Dendritic cell treated with granulocyte-macrophage colony-stimulating factor and Interleukin-4, amounts not matched to agents 40 ng/mL and 50 ng/mL, for 4 days (primary cell): Measurements from ENCODE around the gene LAMC3.

ENCODE experiments used
- H3K27ac Mint-ChIP-seq: one replicate; pipeline ENCODE4 v1.8.0; 2022; ENCODE audit warnings: mild to moderate bottlenecking, mixed read lengths
- H3K27me3 Mint-ChIP-seq: one replicate; pipeline ENCODE4 v1.8.0; 2022; ENCODE audit warnings: mild to moderate bottlenecking, mixed read lengths
- H3K36me3 Mint-ChIP-seq: one replicate; pipeline ENCODE4 v1.8.0; 2022; ENCODE audit warnings: low read depth, mixed read lengths
- H3K4me1 Mint-ChIP-seq: one replicate; pipeline ENCODE4 v1.8.0; 2022; ENCODE audit warnings: low read depth, mixed read lengths
- H3K4me3 Mint-ChIP-seq: one replicate; pipeline ENCODE4 v1.8.0; 2022; ENCODE audit warnings: mild to moderate bottlenecking, moderate library complexity, mixed read lengths
- H3K9me3 Mint-ChIP-seq: one replicate; pipeline ENCODE4 v1.8.0; 2022; ENCODE audit warnings: mixed read lengths
- intact Hi-C: fragments of 100-400 bp; cut with micrococcal nuclease; formaldehyde crosslinking; loops from one replicate; pipeline ENCODE4 v1.15.0; 2022

Gene LAMC3

DNA sequence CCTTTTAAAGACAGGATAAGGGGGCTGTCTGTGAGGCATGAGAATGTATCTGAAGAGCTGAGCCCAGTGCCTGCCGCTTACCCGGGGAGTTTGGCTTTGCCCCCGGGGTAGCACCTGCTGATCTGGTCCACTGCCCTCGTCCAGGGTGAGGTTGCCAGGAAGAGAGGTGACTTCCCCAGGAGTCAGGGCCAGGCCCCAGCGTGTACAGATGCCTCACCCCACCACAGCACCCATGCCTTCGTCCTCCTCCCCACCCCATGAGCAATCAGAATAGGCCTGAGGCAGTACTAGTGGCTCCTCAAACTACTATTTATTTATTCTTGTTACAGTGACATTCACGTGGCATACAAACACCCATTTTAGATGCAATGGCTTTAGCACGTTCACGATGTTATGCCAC is 71.6 kb downstream of the LAMC3 start:
- Mint-ChIP-seq H3K27me3 (no peaks in the 10 kb centered on the region), H3K36me3 (no peaks in the 10 kb centered on the region), H3K4me1 (no peaks in the 10 kb centered on the region), H3K4me3 (no peak overlapping the region), H3K9me3 (no peaks in the 10 kb centered on the region), H3K27ac (no peak overlapping the region)
- intact Hi-C loops, result no loop called here

DNA sequence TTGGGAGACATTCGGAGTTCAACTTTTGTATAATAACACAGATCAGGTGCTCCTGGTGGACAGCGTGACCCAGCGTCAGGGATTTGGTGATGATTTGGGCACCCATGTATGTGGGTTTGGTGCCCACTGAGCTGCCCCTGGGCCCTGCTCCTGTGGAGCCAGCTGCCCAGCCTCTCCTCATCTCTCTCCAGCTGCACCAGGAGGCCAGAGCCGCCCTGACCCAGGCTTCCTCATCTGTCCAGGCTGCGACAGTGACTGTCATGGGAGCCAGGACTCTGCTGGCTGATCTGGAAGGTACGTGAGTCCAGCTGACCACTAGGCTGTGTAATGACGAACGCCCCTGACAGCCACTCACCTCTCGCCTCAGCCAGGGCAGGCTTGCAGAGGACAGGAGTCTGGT is 72.9 kb downstream of the LAMC3 start:
- no peak overlapping the region for H3K27ac Mint-ChIP-seq
- H3K36me3 Mint-ChIP-seq, result no peaks in the 10 kb centered on the region
- H3K4me1 Mint-ChIP-seq, result no peaks in the 10 kb centered on the region
- intact Hi-C loops, result no loop called here
- H3K4me3 Mint-ChIP-seq, result no peak overlapping the region
- no peaks in the 10 kb centered on the region for H3K9me3 Mint-ChIP-seq
- no peaks in the 10 kb centered on the region for H3K27me3 Mint-ChIP-seq

DNA sequence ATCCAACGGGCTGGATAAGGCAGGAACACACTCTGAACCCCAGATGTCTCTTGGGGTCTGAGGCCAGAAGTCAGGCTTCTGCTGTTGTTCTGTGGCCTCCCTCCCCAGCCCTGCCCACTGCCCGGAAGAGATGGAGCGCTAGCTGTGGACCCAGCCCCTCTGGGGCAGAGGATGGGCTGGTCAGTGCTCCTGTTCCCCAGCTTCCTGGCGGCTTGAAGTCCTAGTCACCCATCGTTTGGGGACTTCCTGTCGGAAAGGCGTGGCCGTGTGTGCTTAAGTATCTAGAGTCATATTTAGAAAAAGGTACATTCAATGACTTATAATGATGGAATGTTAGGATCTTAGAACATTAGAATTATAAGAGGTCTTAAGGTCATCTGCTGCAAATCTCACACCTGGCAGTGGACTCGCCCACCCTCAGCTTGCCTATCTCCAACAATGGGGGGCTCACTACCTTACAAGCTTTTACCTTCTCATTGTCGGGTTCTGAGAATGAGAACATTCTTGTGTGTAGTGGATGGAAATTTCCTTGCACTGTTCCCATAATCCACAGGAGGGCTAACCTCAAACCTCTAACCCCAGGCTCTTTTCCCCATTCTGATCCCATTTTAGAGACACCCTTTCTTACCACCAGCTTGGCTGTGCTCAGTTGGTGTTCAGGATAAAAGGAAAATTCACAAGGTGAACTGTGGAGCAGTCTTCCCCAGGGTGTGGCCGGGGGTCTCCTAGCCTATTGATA is 74.0 kb downstream of the LAMC3 start:
- H3K27ac Mint-ChIP-seq, result no peak overlapping the region
- no peak overlapping the region for H3K4me3 Mint-ChIP-seq
- H3K9me3 Mint-ChIP-seq, result no peaks in the 10 kb centered on the region
- no peaks in the 10 kb centered on the region for H3K27me3 Mint-ChIP-seq
- H3K36me3 Mint-ChIP-seq, result no peaks in the 10 kb centered on the region
- intact Hi-C loops, result no loop called here
- no peaks in the 10 kb centered on the region for H3K4me1 Mint-ChIP-seq

DNA sequence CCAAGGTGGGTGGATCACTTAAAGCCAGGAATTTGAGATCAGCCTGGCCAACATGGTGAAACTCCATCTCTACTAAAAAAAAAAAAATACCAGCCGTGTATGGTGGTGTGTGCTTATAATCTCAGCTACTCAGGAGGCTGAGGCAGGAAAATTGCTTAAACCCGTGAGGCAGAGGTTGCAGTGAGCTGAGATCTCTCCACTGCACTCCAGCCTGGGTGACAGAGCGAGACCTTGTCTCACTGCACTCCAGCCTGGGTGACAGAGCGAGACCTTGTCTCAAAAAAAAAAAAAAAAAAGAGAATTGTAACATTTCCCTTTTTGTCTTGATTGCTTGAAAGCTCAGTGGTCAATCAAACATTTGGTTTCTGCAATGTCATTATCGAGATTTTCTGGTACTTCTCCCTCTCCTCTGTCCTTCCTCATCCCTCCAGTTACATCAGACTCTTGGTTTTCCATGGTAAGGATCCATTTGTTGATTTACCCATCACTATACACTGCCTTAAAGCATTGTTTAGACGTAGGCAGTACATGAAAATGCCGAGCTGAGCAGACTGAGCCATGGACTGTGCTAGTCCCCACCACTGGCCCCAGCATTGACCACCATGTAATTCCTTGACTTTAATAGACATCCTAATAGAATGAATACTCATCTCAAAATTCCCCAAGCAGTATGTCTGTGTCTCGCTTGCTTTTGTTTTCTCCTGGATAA is 75.8 kb downstream of the LAMC3 start:
- H3K36me3 Mint-ChIP-seq, result no peaks in the 10 kb centered on the region
- H3K4me1 Mint-ChIP-seq, result no peaks in the 10 kb centered on the region
- H3K9me3 Mint-ChIP-seq, result no peaks in the 10 kb centered on the region
- H3K27me3 Mint-ChIP-seq, result no peaks in the 10 kb centered on the region
- H3K27ac Mint-ChIP-seq, result no peak overlapping the region
- intact Hi-C loops, result no loop called here
- no peak overlapping the region for H3K4me3 Mint-ChIP-seq

DNA sequence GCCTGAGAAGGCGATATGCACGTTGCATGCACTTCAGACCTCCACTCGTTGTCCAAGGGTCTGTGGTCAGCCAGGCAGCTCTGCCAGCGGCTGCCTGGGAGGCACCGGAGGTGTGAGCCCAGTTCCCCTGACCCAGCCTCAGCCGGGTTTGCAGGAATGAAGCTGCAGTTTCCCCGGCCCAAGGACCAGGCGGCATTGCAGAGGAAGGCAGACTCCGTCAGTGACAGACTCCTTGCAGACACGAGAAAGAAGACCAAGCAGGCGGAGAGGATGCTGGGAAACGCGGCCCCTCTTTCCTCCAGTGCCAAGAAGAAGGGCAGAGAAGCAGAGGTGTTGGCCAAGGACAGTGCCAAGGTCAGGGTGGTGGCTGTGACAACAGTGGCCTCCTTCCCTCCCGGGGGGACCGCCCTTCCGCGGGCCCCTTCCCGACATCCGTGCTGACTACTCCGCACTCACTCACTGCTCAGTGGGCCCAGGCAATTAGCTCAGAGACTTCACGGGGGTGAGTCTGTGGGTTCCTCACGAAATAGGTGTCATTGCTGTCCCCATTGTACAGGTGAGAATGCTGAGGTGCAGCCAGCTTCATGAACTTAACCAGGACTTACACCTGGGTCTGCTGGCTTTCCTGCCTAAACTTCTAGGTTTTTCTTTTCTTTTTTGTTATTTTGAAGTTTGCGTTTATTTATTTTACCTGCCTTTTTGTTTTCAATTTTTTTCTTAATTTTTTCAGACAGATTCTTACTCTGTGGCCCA is 76.6 kb downstream of the LAMC3 start:
- Mint-ChIP-seq H3K36me3 (no peaks in the 10 kb centered on the region), H3K9me3 (no peaks in the 10 kb centered on the region), H3K4me1 (no peaks in the 10 kb centered on the region), H3K27me3 (no peaks in the 10 kb centered on the region), H3K27ac (no peak overlapping the region), H3K4me3 (no peak overlapping the region)
- intact Hi-C loops, result no loop called here

DNA sequence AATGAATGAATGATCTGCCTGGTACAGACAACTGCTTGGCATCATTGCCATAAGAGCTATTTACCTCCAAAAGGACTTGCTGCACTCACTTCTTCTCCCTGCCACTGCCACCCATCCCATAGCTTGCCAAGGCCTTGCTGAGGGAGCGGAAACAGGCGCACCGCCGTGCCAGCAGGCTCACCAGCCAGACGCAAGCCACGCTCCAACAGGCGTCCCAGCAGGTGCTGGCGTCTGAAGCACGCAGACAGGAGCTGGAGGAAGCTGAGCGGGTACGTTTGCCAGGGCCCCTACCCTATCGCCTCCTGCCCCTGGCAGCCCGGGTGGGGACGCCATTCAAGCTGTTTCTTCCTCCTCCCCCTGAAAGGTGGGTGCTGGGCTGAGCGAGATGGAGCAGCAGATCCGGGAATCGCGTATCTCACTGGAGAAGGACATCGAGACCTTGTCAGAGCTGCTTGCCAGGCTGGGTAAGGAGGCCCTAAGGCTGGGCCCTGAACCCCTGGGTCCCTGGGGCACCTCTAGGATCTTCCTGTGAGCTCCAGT is 78.5 kb downstream of the LAMC3 start:
- intact Hi-C loops, result no loop called here
- H3K27ac Mint-ChIP-seq, result no peak overlapping the region
- no peaks in the 10 kb centered on the region for H3K27me3 Mint-ChIP-seq
- H3K36me3 Mint-ChIP-seq, result no peaks in the 10 kb centered on the region
- no peaks in the 10 kb centered on the region for H3K9me3 Mint-ChIP-seq
- H3K4me3 Mint-ChIP-seq, result no peak overlapping the region
- no peaks in the 10 kb centered on the region for H3K4me1 Mint-ChIP-seq

DNA sequence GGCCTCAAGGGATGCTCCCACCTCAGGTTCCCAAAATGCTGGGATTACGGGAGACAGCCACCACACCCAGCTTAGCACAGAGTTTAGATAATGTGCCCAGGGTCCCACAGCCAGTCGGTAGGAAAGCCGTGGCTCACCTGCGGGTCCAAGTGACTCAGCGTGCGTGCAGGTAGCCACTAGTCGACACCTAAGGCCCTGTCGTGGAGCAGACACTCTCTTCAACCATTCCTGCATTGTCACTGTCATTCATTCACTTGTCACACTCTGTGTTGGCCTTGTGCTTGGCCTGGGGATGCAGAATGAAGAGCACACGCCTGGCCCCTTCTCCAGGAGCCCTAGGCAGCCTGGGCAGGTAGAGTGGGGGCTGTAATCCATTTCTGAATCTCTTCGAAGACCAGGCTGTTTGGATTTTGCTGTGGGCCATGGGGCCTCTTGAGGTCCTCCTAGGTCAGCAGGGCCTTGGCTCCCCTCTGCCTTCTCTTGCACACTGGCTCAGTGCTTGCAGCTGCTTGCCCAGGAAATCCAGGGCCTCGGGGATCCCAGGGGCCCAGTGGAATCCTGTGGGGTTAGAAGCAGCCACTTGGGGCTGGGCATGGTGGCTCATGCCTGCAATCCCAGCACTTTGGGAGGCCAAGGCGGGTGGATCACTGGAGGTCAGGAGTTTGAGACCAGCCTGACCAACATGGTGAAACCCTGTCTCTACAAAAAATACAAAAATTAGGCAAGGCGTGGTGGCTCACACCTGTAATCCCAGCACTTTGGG is 81.2 kb downstream of the LAMC3 start:
- intact Hi-C loops, result no loop called here
- Mint-ChIP-seq H3K4me1 (no peaks in the 10 kb centered on the region), H3K4me3 (no peak overlapping the region), H3K36me3 (no peaks in the 10 kb centered on the region), H3K27me3 (peaks cover 15% of the 10 kb centered on the region), H3K9me3 (no peaks in the 10 kb centered on the region), H3K27ac (no peak overlapping the region)

DNA sequence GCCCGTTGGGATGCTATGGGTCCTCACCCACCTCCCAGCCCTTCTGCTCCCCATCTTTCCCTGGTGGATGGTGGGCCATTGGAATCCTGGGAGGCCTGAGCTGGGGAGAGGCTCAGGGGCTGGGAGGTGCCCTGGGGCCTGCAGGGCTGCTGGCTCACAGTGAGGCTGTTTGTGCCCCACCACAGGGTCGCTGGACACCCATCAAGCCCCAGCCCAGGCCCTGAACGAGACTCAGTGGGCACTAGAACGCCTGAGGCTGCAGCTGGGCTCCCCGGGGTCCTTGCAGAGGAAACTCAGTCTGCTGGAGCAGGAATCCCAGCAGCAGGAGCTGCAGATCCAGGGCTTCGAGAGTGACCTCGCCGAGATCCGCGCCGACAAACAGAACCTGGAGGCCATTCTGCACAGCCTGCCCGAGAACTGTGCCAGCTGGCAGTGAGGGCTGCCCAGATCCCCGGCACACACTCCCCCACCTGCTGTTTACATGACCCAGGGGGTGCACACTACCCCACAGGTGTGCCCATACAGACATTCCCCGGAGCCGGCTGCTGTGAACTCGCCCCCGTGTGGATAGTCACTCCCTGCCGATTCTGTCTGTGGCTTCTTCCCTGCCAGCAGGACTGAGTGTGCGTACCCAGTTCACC is 82.5 kb downstream of the LAMC3 start:
- H3K27ac Mint-ChIP-seq, result no peak overlapping the region
- H3K4me1 Mint-ChIP-seq, result peaks cover 4% of the 10 kb centered on the region
- peaks cover 25% of the 10 kb centered on the region for H3K27me3 Mint-ChIP-seq
- no peaks in the 10 kb centered on the region for H3K9me3 Mint-ChIP-seq
- H3K4me3 Mint-ChIP-seq, result no peak overlapping the region
- intact Hi-C loops, result no loop called here
- H3K36me3 Mint-ChIP-seq, result no peaks in the 10 kb centered on the region

DNA sequence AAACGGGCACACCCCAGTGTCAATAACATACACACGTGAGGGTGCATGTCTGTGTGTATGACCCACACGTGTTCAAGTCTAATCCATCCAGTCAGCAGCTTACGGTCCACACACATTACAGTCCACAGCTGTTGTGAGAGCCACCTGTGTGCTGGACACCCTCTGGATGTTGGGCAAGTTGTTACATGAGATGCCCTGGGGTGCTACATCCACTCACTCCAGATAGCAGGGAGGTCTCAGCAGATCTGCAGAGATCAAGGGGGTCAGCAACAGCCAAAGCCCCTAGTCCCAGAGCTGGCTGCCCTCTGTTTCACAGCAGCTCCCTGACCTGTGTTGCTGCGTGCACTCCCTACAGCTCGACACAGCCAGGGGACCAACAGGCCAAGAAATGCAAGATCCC is 83.1 kb downstream of the LAMC3 start:
- peaks cover 4% of the 10 kb centered on the region for H3K4me1 Mint-ChIP-seq
- intact Hi-C loops, result no loop called here
- no peak overlapping the region for H3K4me3 Mint-ChIP-seq
- peaks cover 29% of the 10 kb centered on the region for H3K27me3 Mint-ChIP-seq
- no peak overlapping the region for H3K27ac Mint-ChIP-seq
- no peaks in the 10 kb centered on the region for H3K9me3 Mint-ChIP-seq
- H3K36me3 Mint-ChIP-seq, result no peaks in the 10 kb centered on the region

DNA sequence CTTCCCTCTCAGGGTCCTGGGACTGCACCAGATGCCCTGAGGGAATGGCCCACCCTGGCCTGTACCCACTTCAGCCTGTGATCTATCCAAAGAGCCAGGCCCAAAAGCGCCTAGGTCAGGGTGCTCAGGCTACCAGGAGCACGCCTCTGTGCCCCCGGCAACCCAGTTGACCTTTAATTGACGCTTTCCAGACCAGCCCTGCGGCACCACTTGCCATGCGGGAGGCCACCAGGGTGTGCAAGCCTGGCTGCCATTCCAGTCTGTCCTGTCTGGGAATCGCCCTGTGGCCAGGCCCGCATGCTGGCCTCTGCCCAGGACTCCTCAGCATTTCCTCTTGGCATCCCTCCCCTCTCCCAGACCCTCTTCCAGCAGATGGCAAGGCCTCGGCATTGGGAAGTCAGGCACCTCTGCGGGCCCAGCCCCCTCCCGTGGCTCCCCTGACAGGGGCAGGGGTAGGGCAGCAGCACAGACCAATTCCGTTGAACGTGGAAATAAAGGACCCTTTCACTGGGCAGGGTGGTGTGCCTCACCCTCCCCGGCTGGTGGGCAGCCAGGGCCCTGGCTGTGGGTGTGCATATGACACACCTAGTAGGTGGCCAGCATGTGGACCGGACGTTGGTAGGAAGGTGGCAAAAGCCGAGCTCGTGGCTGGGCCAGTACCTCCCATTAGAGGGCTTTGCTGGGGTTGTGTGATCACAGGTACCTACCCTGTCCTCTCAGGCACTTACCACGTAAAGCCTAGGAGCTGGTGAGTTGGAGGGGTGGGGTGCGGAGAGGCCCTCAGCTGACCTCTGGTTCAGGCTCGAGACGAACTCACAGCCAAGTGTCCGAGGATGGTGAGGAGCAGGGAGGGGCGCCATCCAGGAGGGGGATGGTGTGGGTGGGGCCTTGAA is 83.8 kb downstream of the LAMC3 start:
- H3K27me3 Mint-ChIP-seq, result peaks cover 37% of the 10 kb centered on the region
- H3K4me3 Mint-ChIP-seq, result no peak overlapping the region
- peaks cover 4% of the 10 kb centered on the region for H3K4me1 Mint-ChIP-seq
- no peaks in the 10 kb centered on the region for H3K36me3 Mint-ChIP-seq
- H3K27ac Mint-ChIP-seq, result no peak overlapping the region
- H3K9me3 Mint-ChIP-seq, result no peaks in the 10 kb centered on the region
- intact Hi-C loops, result no loop called here

DNA sequence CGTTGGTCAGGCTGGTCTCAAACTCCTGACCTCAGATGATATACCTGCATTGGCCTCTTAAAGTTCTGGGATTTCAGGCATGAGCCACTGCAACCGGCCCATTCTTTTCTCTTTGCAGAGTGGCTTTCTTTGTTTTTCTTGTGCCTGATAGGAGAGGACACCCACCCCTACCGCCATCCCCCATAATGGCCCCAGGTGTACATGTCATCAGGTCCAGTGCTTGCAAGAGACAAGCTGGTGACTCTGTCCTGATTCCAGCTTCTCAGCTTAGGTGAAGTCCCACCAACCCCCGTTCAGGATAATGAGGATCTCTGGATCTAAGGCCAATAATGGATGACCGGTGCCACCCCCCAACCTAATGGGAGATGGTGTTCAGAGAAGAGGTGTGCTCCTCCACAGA is 85.0 kb downstream of the LAMC3 start:
- no peak overlapping the region for H3K4me3 Mint-ChIP-seq
- H3K27me3 Mint-ChIP-seq, result peaks cover 44% of the 10 kb centered on the region
- no peak overlapping the region for H3K27ac Mint-ChIP-seq
- peaks cover 4% of the 10 kb centered on the region for H3K4me1 Mint-ChIP-seq
- H3K9me3 Mint-ChIP-seq, result no peaks in the 10 kb centered on the region
- H3K36me3 Mint-ChIP-seq, result no peaks in the 10 kb centered on the region
- intact Hi-C loops, result no loop called here

DNA sequence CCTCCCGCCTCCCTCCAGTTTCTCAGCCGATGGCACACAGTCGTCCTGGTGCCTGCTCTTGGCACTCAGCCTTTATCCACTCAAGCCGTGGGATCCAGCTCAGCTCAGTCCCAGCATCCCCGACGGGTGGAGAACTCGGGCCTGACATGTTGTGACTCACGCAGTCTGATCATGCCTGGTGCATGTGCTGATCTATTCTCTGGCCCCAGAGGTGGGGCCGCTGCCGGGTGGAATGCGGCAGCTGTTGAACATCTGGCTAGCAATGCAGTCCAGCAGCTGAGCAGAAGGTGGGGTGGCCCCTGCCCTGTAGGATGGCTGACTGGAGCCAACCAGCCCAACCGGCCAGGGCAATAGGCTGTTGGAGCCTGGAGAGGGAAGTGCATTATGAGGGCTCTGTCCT is 85.6 kb downstream of the LAMC3 start:
- H3K36me3 Mint-ChIP-seq, result no peaks in the 10 kb centered on the region
- no peak overlapping the region for H3K27ac Mint-ChIP-seq
- H3K4me3 Mint-ChIP-seq, result no peak overlapping the region
- H3K4me1 Mint-ChIP-seq, result peaks cover 4% of the 10 kb centered on the region
- H3K9me3 Mint-ChIP-seq, result no peaks in the 10 kb centered on the region
- intact Hi-C loops, result no loop called here
- H3K27me3 Mint-ChIP-seq, result peaks cover 44% of the 10 kb centered on the region
